ENCODE results near the gene TST. TPM values are rescaled to one million over a fixed set of nuclear protein-coding genes. Genes with fewer than 3 reads are reported as not detected.

Gene TST
- total and polyA plus RNA-seq, 10 of the 15 experiments (the other 5 are each of a cell fraction or from before 2014, with no cell fraction given), result 2.4 to 24.6 (median 10.4) TPM

DNA sequence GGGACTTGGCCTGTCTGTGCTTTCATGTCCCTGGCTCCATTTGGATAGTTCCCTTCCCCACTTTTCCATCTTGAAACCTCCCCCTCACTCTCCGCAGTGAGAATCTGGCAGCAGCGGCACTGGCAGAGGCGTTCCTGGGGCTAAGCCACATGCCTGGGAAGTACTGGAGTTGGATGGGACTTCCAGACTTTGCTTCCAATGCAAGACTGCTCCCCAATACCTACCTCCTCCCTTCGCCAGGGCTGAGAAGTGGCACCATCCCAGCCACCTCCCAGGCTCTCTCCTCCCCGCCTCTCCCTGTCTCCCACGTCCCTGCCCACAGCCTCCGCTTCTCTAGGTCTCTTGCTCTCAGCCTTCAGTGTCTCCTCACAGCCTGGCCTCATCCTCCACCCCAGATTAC lies 16.6 kb downstream of the TST start (continued):
- no peak for TF ChIP-seq ZNF384 (IDR thresholded peaks at IDR 0.05; ENCODE audit: borderline replicate concordance, low read depth, low read length)
- no peak for TF ChIP-seq ZNF24 (IDR thresholded peaks at IDR 0.05)
- TF ChIP-seq KDM1A (IDR thresholded peaks at IDR 0.05; ENCODE audit: borderline replicate concordance), result no peak

DNA sequence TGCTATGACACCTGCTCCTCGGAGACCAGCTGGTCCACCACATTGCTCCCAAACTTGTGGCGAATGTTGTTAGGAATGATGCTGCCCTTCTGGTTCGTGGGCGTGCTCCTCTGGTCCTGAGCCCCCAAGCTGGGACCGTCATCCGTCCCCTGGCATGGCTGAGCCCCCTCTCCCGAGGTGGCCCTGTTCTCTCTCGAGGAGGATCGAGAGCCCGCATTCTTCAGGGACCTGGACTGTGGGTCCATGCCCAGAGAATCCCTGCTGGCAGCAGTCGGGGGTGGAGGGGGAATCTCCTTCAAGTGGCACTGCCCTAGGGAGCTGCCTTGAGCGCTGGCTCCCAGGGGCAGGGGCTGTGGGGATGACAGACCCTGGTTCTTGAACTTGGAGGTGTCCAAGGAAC lies 17.4 kb downstream of the TST start:
- BruUV-seq (replicated peaks), result no TSS peak
- H3K79me2 ChIP-seq (ENCODE audit: control insufficient read depth, insufficient read depth, low read length), result no peaks in the 10 kb centered on the region
- H3K4me3 ChIP-seq, result no peak overlapping the region
- no peak for FAIRE-seq
- CTCF ChIA-PET, result no interaction called here
- no peaks in the 10 kb centered on the region; the same call in 2 of the 3 replicates for H3K9me3 ChIP-seq (replicated peaks; ENCODE audit: control insufficient read depth, insufficient read depth, low read length)
- no peak overlapping the region for H3K9ac ChIP-seq (ENCODE audit: control insufficient read depth, insufficient read depth, low read length)
- no peak overlapping the region for H3K4me2 ChIP-seq (ENCODE audit: control insufficient read depth, insufficient read depth)
- no peaks in the 10 kb centered on the region for H4K20me1 ChIP-seq (ENCODE audit: control insufficient read depth, insufficient read depth)
- no peak overlapping the region for H3K27ac ChIP-seq (ENCODE audit: control insufficient read depth, insufficient read depth)
- TF ChIP-seq, protein P1, sequence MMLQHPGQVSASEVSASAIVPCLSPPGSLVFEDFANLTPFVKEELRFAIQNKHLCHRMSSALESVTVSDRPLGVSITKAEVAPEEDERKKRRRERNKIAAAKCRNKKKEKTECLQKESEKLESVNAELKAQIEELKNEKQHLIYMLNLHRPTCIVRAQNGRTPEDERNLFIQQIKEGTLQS (IDR thresholded peaks at IDR 0.05; ENCODE audit: borderline replicate concordance, extremely low read depth, low read depth, low read length), result no peak
- TF ChIP-seq NFYA (IDR thresholded peaks at IDR 0.05; ENCODE audit: borderline replicate concordance, low read depth, low read length) (no peak), BHLHE40 (IDR thresholded peaks at IDR 0.05; ENCODE audit: borderline replicate concordance in 1 of 2, low read depth in 2 of 2, low read length in 1 of 2) (no peak), MXI1 (IDR thresholded peaks at IDR 0.05; ENCODE audit: low read depth, low read length) (no peak), EED (IDR thresholded peaks at IDR 0.05; ENCODE audit: low read depth) (no peak), BRCA1 (IDR thresholded peaks at IDR 0.05; ENCODE audit: low read depth, low read length) (no peak), ESRRA (IDR thresholded peaks at IDR 0.05; ENCODE audit: low read length) (no peak), HDAC2 (IDR thresholded peaks at IDR 0.05) (no peak)
- TF ChIP-seq, protein P2, sequence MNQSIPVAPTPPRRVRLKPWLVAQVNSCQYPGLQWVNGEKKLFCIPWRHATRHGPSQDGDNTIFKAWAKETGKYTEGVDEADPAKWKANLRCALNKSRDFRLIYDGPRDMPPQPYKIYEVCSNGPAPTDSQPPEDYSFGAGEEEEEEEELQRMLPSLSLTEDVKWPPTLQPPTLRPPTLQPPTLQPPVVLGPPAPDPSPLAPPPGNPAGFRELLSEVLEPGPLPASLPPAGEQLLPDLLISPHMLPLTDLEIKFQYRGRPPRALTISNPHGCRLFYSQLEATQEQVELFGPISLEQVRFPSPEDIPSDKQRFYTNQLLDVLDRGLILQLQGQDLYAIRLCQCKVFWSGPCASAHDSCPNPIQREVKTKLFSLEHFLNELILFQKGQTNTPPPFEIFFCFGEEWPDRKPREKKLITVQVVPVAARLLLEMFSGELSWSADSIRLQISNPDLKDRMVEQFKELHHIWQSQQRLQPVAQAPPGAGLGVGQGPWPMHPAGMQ (IDR thresholded peaks at IDR 0.05; ENCODE audit: borderline replicate concordance), result no peak
- RAD21 ChIA-PET (ENCODE audit: unreplicated experiment), result no interaction called here
- H3K27me3 ChIP-seq (replicated peaks in 1 of 2; ENCODE audit: control insufficient read depth in 2 of 2, insufficient read depth in 2 of 2, low read length in 1 of 2), result peaks cover 0 to 5% of the 10 kb centered on the region in 2 experiments; a peak in 2 of 4 replicates
- no peaks in the 10 kb centered on the region for H3K4me1 ChIP-seq (ENCODE audit: control insufficient read depth, insufficient read depth, low read length)
- intact Hi-C loops (cut with micrococcal nuclease; ENCODE audit: unreplicated experiment), result no loop called here
- no peak overlapping the region for H2AFZ ChIP-seq (ENCODE audit: control insufficient read depth, low read depth, low read length)
- 17% methylated on average over 12 of the region's 12 CpGs for WGBS (ENCODE audit: insufficient coverage, insufficient replicate concordance, low lambda C conversion rate, missing lambda C conversion rate)
- H3K36me3 ChIP-seq (ENCODE audit: control insufficient read depth in 2 of 2, insufficient read depth in 2 of 2, low read length in 1 of 2), result no peaks in the 10 kb centered on the region
- SMC1A ChIA-PET (ENCODE audit: uncharacterized antibody, unreplicated experiment), result no interaction called here
- DNase-seq (ENCODE audit: low read depth, low spot score), result no peak
- POLR2A ChIA-PET, result no interaction called here
- in situ Hi-C loops (cut with MboI), result no loop called here
- no peak for ATAC-seq
